ENCODE measurements around the gene TAF1A.

DNA sequence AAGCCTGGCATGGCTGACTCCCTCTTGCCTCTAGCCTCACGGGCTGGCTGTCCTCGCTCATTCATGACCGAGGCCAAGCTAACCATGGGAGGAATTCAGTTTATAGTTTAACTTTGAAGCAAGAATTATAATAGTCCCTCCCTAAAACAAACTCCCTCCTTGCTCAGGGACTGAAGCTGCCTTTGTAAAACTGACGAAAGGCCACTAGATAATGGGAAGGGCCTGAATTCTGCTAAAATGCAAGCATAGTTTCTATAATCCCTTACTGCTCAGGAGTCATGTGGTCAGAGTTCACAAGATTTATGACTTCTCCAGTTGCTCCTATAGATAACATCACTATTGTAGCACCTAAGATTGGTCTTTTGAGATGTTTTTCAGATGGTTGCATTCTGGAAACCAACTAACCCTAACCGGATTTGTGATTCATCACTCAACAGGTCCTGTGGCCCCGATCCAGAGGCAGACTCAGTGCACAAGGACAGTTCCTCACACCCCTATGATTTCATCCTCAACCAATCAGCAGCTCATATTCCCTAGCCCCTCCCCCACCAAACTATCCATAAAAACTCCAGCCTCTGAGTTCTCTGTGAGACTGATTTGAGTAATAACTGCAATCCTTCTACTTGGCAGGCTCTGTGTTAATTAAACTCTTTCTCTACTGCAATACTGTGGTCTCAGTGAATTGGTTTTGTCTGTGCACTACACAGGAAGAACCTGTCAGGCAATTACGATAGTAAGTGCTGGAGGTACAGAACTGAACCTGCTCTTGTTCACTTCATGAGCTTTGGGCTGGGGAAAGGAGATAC is 68.2 kb downstream of the TAF1A start:
- no peak for TF ChIP-seq POLR2A (IDR thresholded peaks at IDR 0.05)
- no peak for TF ChIP-seq POLR2AphosphoS5 (IDR thresholded peaks at IDR 0.05)

Measured in gastroesophageal sphincter (tissue), 2 donors.